Upper lobe of right lung (tissue), 1 donor: ENCODE data around the gene WNT9B. TPM values are rescaled to one million over a fixed set of nuclear protein-coding genes. Genes with fewer than 3 reads are reported as not detected.

Experiments
- ATAC-seq: fragments of 200-7000 bp; cut with Tn5 transposase; one replicate; pipeline ENCODE4 v1.9.1; 2020; ENCODE audit warnings: mild to moderate bottlenecking, moderate library complexity
- DNase-seq: peaks from one replicate; pipeline ENCODE4 v3.0.0-alpha.2; 2020
- H3K27ac ChIP-seq: fragments of 200-600 bp; one replicate; pipeline ENCODE4 v1.8.0; 2022
- H3K27me3 ChIP-seq: fragments of 200-600 bp; one replicate; pipeline ENCODE4 v1.8.0; 2022; ENCODE audit warnings: mild to moderate bottlenecking
- H3K36me3 ChIP-seq: fragments of 200-600 bp; one replicate; pipeline ENCODE4 v1.8.0; 2022
- H3K4me1 ChIP-seq: fragments of 200-600 bp; one replicate; pipeline ENCODE4 v1.8.0; 2022
- H3K4me3 ChIP-seq: fragments of 200-600 bp; one replicate; pipeline ENCODE4 v1.8.0; 2022; ENCODE audit warnings: mild to moderate bottlenecking
- H3K9me3 ChIP-seq: fragments of 200-600 bp; one replicate; pipeline ENCODE4 v1.8.0; 2022
- intact Hi-C: fragments of 100-400 bp; cut with DNase I; formaldehyde crosslinking; loops from one replicate; pipeline ENCODE4 v1.11.0; 2022
- total RNA-seq: library from RNA; stranded (reverse); fragmentation: NEBNext Ultra II Directional; extraction: Animal tissue kit (Norgen Biotek cat#: 25700); gene quantifications from one replicate; pipeline ENCODE4 v1.2.1, GENCODE V29; 2021
- TF ChIP-seq, protein P1 (sequence below): fragments of 200-600 bp; IDR thresholded peaks from one replicate; pipeline ENCODE4 v1.8.0; 2022; ENCODE audit warnings: antibody characterized with exemption
- donor health status: DM: no; HTN: yes; CAD: no; lungs with severe emphysema.

The WNT9B gene
- total RNA-seq, 1 donor from 2014 or later, result 2.0 TPM

- no peak for ATAC-seq
- TF ChIP-seq, protein P1, sequence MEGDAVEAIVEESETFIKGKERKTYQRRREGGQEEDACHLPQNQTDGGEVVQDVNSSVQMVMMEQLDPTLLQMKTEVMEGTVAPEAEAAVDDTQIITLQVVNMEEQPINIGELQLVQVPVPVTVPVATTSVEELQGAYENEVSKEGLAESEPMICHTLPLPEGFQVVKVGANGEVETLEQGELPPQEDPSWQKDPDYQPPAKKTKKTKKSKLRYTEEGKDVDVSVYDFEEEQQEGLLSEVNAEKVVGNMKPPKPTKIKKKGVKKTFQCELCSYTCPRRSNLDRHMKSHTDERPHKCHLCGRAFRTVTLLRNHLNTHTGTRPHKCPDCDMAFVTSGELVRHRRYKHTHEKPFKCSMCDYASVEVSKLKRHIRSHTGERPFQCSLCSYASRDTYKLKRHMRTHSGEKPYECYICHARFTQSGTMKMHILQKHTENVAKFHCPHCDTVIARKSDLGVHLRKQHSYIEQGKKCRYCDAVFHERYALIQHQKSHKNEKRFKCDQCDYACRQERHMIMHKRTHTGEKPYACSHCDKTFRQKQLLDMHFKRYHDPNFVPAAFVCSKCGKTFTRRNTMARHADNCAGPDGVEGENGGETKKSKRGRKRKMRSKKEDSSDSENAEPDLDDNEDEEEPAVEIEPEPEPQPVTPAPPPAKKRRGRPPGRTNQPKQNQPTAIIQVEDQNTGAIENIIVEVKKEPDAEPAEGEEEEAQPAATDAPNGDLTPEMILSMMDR, result no peak
- intact Hi-C loops, result no loop called here
Observed at GRCh38 chr17:46810837-46811236, 40.5 kb upstream of the WNT9B start.

GRCh38 chr17:46811978-46812583, 39.3 kb upstream of the WNT9B start:
- ATAC-seq (no peak), DNase-seq (no peak)
- Histone ChIP-seq H3K27ac (no peak overlapping the region), H3K4me1 (no peaks in the 10 kb centered on the region), H3K36me3 (no peaks in the 10 kb centered on the region), H3K27me3 (peaks cover 26% of the 10 kb centered on the region), H3K4me3 (no peak overlapping the region), H3K9me3 (no peaks in the 10 kb centered on the region)
- TF ChIP-seq, protein P1, result no peak
- intact Hi-C loops, result no loop called here

More at GRCh38 chr17:46810837-46811236, 40.5 kb upstream of the WNT9B start:
- peaks cover 13% of the 10 kb centered on the region for H3K27me3 ChIP-seq
- no peaks in the 10 kb centered on the region for H3K9me3 ChIP-seq
- no peaks in the 10 kb centered on the region for H3K36me3 ChIP-seq
- no peak overlapping the region for H3K4me3 ChIP-seq
- no peak overlapping the region for H3K27ac ChIP-seq
- H3K4me1 ChIP-seq, result no peaks in the 10 kb centered on the region
- no peak for DNase-seq

DNA sequence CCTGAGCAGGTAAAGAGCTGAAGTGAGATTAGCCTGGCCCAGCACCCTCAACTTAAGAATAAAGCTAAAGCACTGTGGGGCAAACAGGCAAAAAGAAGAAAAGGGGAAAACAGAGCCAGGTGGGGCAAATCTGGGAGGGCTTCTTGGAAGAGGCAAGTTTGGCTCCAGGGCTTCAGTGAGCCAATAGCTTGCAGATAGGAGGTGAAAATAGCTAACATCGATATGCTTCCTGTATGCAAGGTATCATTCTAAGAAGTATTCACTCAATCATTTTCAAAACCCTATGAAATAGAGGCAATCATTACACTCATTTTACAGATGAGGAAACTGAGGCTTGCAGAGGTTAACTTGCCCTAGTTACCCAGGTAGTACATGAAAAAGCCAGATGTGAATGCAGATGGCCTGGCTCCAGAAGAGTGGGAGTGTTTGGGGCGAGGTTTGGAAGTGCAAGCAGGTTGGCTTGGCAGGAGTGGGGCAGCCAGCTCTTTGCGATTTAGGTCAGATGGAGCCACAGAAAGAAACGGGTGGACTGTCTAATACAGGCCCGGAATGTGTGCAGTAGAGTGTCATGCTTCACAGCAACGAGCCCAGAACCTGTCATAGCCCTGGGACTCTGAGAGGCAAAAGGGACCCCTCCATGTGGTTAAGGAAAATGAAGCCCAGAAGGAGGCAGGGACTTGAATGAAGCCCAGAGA, 38.6 kb upstream of the WNT9B start:
- H3K36me3 ChIP-seq, result no peaks in the 10 kb centered on the region
- peaks cover 33% of the 10 kb centered on the region for H3K27me3 ChIP-seq
- H3K27ac ChIP-seq, result no peak overlapping the region
- H3K4me1 ChIP-seq, result no peaks in the 10 kb centered on the region
- ATAC-seq (no peak), DNase-seq (no peak)
- no peaks in the 10 kb centered on the region for H3K9me3 ChIP-seq
- intact Hi-C loops, result no loop called here
- TF ChIP-seq, protein P1, result no peak
- no peak overlapping the region for H3K4me3 ChIP-seq

GRCh38 chr17:46813920-46814319, 37.5 kb upstream of the WNT9B start:
- H3K4me1 ChIP-seq, result peaks cover 8% of the 10 kb centered on the region

DNA sequence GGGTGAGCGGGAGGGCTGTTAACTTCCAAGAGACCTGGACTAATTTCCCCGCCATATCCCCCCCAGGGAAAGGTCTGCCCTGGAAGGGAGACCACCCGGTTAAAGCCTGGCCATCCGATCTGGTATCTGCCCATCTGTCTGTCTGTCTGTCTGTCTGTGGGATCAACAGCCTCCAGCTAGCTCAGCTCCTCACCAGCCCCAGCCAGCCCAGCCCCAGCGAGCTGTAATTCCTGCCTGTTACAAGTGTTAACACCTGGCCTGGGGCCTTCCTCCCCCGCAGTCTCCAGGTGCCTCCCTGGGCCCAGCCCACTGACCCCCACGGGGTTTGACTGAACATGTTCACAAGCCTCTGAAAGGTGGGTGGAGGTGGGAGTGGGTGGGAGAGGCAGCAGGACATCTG, 36.9 kb upstream of the WNT9B start:
- Histone ChIP-seq H3K36me3 (no peaks in the 10 kb centered on the region), H3K27ac (no peak overlapping the region), H3K27me3 (peaks cover 49% of the 10 kb centered on the region), H3K9me3 (no peaks in the 10 kb centered on the region), H3K4me1 (peaks cover 13% of the 10 kb centered on the region), H3K4me3 (no peak overlapping the region)
- TF ChIP-seq, protein P1, result no peak
- DNase-seq (no peak), ATAC-seq (no peak)
- intact Hi-C loops, result no loop called here

More at GRCh38 chr17:46813920-46814319, 37.5 kb upstream of the WNT9B start:
- H3K27me3 ChIP-seq, result peaks cover 44% of the 10 kb centered on the region
- H3K27ac ChIP-seq, result no peak overlapping the region
- ATAC-seq (no peak), DNase-seq (no peak)
- no peak overlapping the region for H3K4me3 ChIP-seq
- no peaks in the 10 kb centered on the region for H3K9me3 ChIP-seq
- no peaks in the 10 kb centered on the region for H3K36me3 ChIP-seq
- TF ChIP-seq, protein P1, result no peak
- intact Hi-C loops, result no loop called here
